Measurements from ENCODE around the gene ABHD11.

ABHD11 gene

DNA sequence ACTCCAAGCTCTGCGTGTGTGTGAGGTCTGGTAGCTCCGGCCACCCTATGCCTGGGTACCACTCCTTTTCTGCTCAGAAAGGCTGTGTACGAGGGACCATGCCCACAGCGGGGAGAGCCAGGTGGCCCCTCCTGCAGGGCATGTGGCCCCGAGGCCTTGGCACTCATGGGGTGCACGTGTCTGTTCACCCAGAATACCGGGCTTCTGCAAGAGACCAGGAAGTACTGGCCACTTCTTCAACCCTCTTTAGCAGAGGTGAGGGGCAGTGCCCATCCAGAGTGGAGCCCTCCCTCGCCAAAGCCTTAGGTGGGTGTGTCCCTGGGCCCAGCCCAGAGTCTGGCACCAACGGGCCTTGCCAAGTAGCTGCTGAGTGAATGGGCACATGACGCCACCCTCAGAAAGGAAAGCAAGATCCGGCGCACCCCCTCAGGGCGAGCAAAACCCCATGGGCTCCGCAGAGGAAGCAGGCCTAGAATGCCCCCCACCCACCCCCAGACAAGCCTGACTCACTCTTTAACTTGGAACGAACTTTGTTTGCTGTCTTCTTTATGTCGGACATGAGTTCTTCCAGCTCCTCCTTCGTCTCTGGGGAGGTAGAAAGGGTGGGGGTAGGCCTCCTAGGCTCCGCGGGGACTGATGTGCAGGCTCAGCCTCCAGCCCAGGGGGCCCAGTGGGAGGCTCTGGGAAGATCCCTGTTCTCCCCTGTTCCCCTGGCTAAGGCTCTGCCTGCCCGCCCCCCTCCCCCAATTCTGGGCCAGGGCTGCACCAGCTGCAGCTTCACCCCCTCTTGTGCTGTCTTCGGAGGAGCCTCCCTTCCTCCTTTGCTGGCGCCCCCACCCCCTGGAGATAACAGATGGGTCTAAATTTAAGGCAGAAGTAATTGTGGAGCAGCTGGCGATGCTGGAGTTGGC, 33.7 kb downstream of the ABHD11 start:
- H3K4me2 ChIP-seq (ENCODE audit: insufficient read depth, low read length): no peak overlapping the region
- DNase-seq (no peak), ATAC-seq (ENCODE audit: insufficient read depth, low read depth) (no peak)
- H3K4me1 ChIP-seq (ENCODE audit: insufficient read depth, low read length): peaks cover 18% of the 10 kb centered on the region
- H3K27me3 ChIP-seq (ENCODE audit: insufficient read depth, low read length, poor library complexity): no peaks in the 10 kb centered on the region
- H3K9me3 ChIP-seq (ENCODE audit: insufficient read depth, low read length, severe bottlenecking): no peaks in the 10 kb centered on the region
- H2AFZ ChIP-seq (ENCODE audit: low read depth, low read length): no peak overlapping the region
- 0 out of 2 replicates have a peak, but pooled peaks cover under 1% of the 10 kb centered on the region for H3K36me3 ChIP-seq (ENCODE audit: insufficient read depth, low read length)
- no peak overlapping the region for H3K9ac ChIP-seq (ENCODE audit: low read depth, low read length)
- no peak overlapping the region for H3K4me3 ChIP-seq (ENCODE audit: low read depth in 1 of 2, low read length in 2 of 2)
- H3K79me2 ChIP-seq (ENCODE audit: insufficient read depth, low read length): no peaks in the 10 kb centered on the region
- TF ChIP-seq EZH2 (IDR thresholded peaks at IDR 0.05; ENCODE audit: borderline replicate concordance, low read depth, low read length, severe bottlenecking): no peak
- TF ChIP-seq, protein P1, sequence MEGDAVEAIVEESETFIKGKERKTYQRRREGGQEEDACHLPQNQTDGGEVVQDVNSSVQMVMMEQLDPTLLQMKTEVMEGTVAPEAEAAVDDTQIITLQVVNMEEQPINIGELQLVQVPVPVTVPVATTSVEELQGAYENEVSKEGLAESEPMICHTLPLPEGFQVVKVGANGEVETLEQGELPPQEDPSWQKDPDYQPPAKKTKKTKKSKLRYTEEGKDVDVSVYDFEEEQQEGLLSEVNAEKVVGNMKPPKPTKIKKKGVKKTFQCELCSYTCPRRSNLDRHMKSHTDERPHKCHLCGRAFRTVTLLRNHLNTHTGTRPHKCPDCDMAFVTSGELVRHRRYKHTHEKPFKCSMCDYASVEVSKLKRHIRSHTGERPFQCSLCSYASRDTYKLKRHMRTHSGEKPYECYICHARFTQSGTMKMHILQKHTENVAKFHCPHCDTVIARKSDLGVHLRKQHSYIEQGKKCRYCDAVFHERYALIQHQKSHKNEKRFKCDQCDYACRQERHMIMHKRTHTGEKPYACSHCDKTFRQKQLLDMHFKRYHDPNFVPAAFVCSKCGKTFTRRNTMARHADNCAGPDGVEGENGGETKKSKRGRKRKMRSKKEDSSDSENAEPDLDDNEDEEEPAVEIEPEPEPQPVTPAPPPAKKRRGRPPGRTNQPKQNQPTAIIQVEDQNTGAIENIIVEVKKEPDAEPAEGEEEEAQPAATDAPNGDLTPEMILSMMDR (IDR thresholded peaks at IDR 0.05; ENCODE audit: borderline replicate concordance, extremely low read depth, low read length, poor library complexity, severe bottlenecking): no peak
- H4K20me1 ChIP-seq (ENCODE audit: insufficient read depth, low read length): peaks cover 16% of the 10 kb centered on the region
- H3K27ac ChIP-seq (ENCODE audit: low read length): no peak overlapping the region

DNA sequence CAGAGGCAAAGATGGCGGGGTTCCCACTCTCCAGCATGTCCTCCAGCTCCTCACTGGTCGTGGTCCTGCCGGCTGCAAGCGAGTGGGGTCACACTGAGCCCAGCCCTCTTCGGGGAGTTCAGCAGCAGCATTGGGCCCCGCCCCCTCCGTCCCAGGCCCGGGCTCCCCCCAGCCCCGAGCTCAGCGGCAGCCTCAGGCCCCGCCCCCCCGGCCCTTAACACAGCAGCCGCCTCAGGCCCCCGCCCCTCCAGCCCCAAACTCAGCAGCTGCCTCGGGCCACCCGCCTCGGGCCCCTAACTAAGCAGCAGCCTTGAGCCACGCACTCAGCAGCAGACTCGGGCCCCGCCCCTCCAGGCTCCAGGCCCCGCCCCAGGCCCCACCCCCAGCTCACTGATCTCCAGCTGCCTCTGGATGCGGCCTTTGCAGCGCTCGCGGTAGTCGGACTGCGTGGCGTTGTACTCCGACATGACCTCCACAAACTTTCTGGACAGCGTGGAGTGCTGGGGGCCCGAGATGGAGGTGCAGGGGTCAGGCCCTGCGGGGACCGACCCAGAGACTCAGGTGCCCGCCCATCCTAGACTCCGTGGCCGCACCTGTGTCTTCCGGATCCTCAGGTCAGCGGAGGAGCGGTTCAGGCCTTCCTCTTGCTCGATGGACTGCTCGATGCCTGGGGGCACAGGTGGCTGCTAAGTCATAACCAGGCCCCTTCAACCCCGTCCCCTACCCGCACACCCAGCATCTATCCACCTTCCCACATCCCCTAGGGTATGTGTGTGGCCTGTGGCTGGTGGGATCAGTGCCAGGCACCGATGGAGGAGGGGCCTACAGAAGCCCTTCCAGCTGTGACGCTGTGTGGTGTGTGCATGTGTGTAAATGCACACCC, 34.6 kb downstream of the ABHD11 start:
- H4K20me1 ChIP-seq (ENCODE audit: insufficient read depth, low read length): peaks cover 17% of the 10 kb centered on the region
- peaks cover 18% of the 10 kb centered on the region for H3K4me1 ChIP-seq (ENCODE audit: insufficient read depth, low read length)
- H3K79me2 ChIP-seq (ENCODE audit: insufficient read depth, low read length): no peaks in the 10 kb centered on the region
- H3K9ac ChIP-seq (ENCODE audit: low read depth, low read length): no peak overlapping the region
- no peaks in the 10 kb centered on the region for H3K27me3 ChIP-seq (ENCODE audit: insufficient read depth, low read length, poor library complexity)
- no peak overlapping the region for H3K27ac ChIP-seq (ENCODE audit: low read length)
- ATAC-seq (ENCODE audit: insufficient read depth, low read depth) (peak; percentile 66), DNase-seq (peak; percentile 59)
- peaks cover 9% of the 10 kb centered on the region; the same call in 1 of the 2 replicates for H3K36me3 ChIP-seq (ENCODE audit: insufficient read depth, low read length)
- peak overlapping the region; percentile 46; the same call in 1 of the 2 replicates for H3K4me2 ChIP-seq (ENCODE audit: insufficient read depth, low read length)
- no peaks in the 10 kb centered on the region for H3K9me3 ChIP-seq (ENCODE audit: insufficient read depth, low read length, severe bottlenecking)
- TF ChIP-seq EZH2 (IDR thresholded peaks at IDR 0.05; ENCODE audit: borderline replicate concordance, low read depth, low read length, severe bottlenecking): no peak
- TF ChIP-seq, protein P1 (IDR thresholded peaks at IDR 0.05; ENCODE audit: borderline replicate concordance, extremely low read depth, low read length, poor library complexity, severe bottlenecking): no peak
- no peak overlapping the region for H2AFZ ChIP-seq (ENCODE audit: low read depth, low read length)
- H3K4me3 ChIP-seq (ENCODE audit: low read depth in 1 of 2, low read length in 2 of 2): no peak overlapping the region

DNA sequence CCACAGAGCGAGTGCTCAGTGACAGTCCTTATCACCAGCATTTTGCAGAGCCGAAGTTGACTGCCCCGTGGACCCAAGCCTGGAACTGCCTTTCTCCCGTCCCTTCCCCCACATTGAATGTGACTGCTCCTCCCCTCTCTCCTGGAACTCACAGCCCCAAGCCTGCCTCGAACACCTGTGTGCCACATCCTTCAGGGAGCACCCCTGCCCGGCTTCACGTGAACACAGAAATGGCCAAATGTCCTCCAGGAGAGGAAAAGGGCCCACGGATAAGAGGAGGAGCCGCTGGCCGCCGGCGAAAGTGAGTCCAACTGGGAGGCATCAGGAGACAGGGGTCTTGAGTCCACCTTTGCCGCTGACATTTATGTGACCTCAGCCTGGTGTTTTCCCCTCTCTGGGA, 35.4 kb downstream of the ABHD11 start:
- Histone ChIP-seq H4K20me1 (ENCODE audit: insufficient read depth, low read length) (peaks cover 19% of the 10 kb centered on the region), H3K79me2 (ENCODE audit: insufficient read depth, low read length) (no peaks in the 10 kb centered on the region), H3K27me3 (ENCODE audit: insufficient read depth, low read length, poor library complexity) (no peaks in the 10 kb centered on the region), H3K36me3 (ENCODE audit: insufficient read depth, low read length) (peaks cover 17% of the 10 kb centered on the region), H3K4me1 (ENCODE audit: insufficient read depth, low read length) (peaks cover 18% of the 10 kb centered on the region), H3K9me3 (ENCODE audit: insufficient read depth, low read length, severe bottlenecking) (no peaks in the 10 kb centered on the region), H3K27ac (ENCODE audit: low read length) (no peak overlapping the region), H2AFZ (ENCODE audit: low read depth, low read length) (no peak overlapping the region), H3K4me3 (ENCODE audit: low read depth in 1 of 2, low read length in 2 of 2) (no peak overlapping the region), H3K9ac (ENCODE audit: low read depth, low read length) (no peak overlapping the region), H3K4me2 (ENCODE audit: insufficient read depth, low read length) (peak overlapping the region; percentile 46; the same call in 1 of the 2 replicates)
- TF ChIP-seq, protein P1 (IDR thresholded peaks at IDR 0.05; ENCODE audit: borderline replicate concordance, extremely low read depth, low read length, poor library complexity, severe bottlenecking): no peak
- TF ChIP-seq EZH2 (IDR thresholded peaks at IDR 0.05; ENCODE audit: borderline replicate concordance, low read depth, low read length, severe bottlenecking): no peak
- ATAC-seq (ENCODE audit: insufficient read depth, low read depth) (no peak), DNase-seq (no peak)

Data from DND-41 (cell line).